ENCODE results near the gene KLF16.

KLF16 gene

DNA sequence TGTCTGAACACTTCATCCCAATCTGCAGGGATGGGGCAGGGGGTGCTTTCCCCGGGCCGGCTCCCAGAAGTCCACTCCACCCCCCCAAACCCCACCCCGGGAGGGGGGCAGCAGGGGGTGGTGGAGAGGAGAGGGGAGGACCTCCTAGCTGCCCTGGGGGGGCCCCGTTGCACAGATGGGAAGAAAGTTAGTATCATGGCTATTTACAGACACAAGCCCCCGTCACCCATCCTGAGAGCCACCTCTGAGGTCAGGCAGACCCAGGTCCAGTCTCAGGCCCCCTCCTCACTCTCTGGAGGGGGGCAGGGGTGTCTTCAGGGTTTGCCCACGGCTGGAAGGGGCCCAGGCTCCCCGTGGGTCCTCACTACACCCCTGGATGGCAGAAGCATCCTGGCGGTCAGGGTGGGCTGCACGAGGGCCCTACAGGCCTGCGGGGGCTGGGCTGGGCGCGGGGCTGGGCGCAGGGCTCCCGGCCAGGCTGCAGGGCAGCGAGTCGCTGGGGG lies 9.3 kb downstream of the KLF16 start:
- DNase-seq, result no peak

DNA sequence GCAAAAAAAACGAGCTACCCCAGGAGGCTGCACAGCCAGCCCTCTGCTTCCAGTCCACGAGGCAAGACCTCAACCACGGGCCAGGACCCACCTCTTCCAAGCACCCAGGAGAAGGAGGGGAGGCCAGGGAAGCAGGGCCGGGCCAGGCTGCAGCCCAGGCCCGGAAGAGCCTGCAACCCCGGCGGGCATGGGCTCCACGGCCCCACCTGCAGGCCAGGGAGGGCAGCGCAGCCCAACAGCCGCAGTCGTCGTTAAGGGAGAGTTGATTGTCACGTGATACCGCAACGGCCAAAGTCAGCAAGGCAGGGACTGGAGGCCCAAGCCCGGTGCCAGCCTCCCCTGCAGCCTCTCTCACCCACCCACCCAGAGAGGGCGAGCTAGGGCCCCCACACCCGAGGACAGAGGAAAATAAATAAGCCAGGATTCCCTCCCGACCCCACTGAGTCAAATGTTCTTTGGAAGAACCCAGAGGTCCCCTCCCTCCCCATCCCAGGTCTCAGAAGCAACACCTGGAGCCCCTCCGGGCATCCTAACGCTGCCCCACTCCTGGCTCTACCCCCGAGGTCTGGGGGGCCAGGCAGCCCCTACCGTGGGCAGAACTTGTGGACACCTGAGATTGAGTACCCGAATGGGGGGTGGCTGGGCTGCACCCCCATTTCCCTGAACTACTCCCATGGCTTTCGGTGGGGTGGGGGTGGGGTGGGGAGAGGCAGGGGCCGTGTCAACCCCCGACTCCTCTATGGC lies 9.9 kb downstream of the KLF16 start:
- peak; percentile 80 for DNase-seq

DNA sequence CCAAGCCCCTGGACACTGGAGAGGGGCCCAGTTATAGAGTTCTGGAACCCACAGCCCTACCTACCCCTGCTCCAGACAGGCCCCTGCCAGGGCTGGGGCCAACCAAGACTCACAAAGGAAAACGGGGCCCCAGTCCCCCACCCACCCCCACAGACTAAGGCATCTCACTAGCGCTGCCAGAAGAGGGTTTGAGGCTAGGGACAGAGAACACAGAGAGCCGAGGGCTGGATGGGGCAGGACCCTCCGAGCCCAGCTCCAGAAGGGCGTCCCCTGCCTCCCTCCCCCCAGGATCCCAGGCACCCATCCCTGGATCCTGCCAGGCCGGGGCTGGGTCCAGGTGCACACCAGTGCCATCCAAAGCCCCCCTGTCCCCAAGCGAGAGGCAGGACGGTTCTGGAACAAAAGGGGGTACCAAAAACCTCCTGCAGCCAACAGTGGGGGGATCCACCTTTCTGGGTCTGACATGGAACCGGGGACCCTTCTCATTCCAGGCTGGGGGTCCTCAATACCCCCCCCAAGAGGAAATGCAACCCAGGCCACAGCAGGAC lies 10.7 kb downstream of the KLF16 start:
- DNase-seq, result no peak

DNA sequence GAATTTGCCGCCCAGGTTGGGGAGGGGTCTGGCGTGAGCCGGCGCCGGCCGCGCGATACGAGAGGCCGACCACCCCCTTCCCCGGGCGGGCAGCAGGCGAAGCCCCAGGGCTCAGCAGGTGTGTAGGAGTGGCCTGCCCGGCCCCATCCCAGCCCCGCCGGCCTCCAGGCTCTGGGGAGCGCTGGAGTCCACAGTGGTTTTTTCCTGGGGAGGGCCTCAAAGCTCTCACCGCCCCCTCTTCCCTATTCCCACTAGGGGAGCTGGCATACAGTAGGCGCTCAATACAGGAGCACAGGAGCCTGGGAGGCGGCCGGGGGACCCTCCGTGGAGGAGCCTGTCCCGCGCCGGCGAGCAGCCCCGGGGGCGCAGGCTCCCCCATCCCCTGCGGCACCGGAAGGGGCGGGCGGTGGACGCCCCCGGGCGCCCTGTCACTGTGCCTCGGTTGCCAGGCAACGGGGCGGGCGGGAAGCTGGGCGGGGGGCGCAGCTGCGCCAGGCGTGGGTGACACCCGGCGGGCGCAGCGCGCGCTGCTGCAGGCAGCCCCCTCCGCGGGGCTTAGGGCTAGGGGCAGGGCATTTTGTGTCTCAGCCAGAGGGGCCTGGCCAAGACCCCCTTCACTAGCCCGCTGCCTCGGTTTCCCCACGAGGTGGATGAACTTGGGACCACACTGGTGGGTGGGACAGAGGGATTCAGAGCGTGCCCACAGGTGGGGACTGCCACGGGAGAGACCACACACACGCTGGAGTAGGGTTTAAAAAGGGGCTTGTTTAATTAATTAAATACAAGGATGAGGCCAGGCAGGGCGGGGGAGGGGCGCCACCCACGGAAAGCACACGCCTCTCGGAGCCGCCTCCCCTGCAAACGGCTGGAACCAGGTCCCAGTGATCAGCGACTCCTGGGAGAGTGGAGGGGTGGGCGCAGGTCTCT lies 11.5 kb downstream of the KLF16 start:
- DNase-seq, result peak; percentile 84

DNA sequence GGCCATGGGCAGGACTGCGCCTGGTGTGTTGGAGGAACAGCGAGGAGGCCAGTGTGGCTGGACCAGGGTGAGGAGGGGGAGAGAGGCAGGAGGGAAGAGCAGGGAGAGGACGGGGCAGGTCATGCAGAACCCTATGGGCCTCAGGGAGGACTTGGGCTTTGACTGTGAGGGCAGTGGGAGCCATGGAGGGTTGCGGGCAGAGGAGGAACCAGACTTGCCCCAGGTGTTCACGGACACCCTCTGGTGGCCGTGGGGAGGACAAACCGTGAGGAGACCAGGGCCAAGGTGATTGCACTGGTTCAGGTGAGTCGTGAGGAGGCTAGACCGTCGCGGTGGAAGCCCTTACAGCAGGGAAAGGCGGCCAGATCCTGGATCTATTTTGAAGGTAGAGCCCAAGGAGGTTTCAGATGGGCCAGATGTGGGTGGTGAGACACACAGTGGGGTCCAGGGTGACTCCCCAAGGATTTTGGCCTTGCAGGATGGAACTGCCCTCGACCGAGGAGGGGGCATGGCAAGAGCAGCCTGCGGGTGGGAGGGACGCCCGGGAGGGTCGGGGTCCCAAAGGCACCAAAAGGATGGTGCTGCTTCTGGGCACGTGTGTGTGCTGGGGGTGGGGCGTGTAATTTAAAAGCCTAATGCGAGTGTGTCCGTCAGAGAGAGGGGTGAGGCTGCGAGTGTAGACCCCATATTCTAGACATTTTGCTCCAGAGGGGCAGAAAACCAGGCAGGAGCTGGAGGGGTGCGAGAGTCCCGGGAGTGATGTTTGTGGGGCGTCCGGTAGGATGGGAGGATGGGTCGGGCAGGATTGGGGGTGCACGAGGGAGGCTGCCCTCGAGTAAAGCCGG lies 12.3 kb downstream of the KLF16 start:
- peak; percentile 21 for DNase-seq

DNA sequence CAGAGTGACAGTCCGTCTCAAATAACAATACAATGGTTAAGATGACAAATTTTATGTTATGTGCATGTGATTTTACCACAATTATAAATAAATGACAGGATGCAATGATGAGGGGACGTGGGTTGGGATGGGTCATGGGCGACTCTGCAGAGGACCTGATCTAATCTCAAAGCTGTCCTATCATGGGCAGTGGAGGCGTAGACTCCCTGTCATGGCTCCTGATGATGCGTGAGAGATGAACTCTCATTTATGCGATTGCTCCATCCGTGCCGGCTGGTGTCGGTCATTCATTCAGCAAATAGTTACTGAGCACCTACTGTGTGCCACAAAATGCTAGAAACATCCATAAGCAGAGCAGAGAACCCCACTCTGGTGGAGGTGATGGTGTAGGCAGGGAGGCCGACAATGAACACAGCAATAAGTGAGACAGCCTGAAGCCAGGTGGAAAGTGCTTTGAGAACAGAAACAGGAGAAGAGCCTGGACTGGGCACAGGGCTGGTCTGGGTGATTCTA lies 13.4 kb downstream of the KLF16 start:
- no peak for DNase-seq

DNA sequence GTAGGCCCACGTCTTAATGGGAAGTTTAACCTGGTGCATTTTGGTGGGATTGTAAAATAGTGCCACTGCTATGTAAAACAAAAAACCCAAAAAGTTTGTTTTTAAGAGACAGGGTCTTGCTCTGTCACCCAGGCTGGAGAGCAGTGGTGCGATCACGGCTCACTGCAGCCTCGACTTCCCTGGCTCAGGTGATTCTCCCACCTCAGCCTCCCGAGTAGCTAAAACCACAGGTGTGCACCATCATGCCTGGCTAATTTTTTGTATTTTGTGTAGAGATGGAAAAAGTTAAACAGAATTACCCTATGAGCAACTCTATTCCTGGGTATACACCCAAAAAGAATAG lies 14.3 kb downstream of the KLF16 start:
- DNase-seq, result no peak

DNA sequence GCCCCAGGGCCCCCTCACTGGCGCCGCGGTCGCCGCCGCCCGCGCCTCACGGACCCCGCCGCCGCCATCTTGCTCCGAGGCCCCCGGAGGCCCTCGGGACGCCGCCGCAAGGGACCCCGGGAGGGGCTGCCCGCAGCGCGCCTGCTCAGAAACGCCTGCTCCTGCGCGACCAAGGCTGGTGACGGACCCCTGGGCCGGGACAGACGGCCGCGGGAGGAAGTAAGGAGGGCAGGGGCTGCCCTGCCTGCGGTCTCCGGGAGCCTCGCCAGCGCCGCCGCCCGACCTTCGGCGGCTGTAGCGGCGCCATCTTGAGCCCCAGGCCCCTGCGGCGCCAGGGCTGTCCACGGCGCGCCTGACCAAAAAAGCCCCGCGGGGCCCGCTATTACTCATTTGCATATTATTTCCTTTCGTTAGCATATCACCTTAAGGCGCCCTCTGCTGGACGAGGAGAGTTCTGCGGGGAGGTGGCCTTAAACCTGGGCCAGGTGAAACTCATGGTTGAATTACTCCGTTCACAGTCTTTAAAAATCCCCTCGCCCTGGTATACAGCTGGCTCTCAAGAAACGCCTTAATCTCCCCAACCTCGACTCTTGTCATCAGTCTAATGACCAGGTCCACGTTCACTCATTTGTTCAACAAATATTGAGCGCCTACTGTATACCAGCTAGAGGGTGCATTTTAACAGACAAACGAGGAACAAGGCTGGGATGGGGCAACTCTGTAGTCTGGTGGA lies 14.8 kb downstream of the KLF16 start, which contains the start of gene REXO1:
Gene REXO1 (minus strand): TSS at position 85 of the 733 bp plus-strand sequence. CDS start 125 bp downstream, outside the sequence.
- DNase-seq, result peak; percentile 98

DNA sequence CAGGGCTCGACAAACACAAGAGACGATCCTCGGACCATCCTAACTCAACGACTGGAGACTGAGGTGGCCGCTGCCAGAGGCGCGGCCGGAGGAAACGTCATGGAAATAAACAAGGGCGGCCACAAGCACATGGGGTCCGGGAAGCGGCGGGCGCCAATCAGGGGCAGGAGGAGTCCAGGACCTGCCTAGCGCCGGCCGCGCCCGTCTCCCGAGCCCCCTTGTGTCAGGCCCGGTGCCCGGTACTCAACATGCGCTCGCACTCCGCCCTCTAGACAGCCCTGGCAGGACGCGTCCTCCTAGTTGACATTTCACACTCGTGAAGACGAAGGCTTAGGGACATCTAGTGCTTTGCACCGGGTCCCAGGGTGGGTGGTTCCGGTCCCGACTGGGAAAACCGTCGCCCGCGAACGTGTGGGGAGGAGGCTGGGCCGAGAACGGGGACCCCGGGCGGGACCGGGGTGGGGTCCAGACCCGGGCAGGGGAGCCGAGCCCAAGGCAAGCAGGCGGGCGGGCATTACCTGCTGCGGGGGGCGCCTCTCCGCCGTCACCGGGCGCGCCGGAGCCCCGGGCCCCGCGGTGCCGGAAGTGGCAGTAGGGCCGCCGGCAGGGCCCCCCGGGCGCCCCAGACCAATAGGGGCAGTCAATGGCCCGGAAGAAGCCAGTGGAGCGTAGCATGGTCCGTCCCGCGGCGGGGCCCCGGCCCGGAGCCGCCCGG lies 15.5 kb downstream of the KLF16 start:
- no peak for DNase-seq

DNA sequence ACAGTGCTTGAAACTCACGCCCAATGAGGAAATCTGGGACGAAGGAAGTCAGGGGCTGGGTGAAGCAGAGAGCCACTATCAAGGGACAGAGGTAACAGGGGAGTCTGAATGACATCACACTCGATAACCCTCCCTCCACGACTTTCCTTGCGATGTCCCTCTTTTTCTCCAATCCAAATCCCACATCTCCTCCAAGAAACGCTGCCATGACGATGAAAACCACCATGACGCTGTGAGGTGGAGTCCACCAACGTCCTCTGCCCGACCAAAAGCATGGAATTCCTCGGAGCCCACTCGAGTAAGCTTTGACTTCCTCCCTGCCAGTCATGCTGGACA lies 16.1 kb downstream of the KLF16 start:
- no peak for DNase-seq

DNA sequence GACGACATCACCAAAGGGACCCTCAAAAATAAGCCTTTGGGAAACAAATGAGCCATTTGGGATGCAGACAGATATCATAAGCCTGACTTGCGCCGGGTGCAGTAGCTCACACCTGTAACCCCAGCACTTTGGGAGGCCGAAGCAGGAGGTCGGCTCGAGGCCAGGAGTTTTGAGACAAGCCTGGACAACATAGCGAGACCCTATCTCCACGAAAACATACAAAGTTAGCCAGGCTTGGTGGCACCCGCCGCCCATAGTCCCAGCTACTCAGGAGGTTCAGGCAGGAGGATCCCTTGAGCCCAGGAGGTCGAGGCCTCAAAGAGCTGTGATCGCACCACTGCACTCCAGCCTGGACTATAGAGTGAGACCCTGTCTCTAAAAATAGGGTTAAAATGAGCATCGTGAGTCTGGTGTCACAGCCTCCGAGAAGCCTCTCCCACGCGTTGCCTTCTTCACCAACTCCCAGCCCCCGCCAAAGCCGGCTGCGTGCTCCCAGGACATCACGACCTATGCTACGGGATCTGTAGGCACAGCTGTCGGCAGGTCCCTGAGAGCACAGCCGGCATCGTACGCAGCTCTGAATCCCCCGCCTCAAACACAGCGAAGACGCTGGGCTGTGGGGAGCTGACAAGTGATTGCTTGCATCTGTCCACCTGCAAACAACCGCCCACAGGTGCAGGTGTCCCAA lies 16.7 kb downstream of the KLF16 start:
- DNase-seq, result no peak

DNA sequence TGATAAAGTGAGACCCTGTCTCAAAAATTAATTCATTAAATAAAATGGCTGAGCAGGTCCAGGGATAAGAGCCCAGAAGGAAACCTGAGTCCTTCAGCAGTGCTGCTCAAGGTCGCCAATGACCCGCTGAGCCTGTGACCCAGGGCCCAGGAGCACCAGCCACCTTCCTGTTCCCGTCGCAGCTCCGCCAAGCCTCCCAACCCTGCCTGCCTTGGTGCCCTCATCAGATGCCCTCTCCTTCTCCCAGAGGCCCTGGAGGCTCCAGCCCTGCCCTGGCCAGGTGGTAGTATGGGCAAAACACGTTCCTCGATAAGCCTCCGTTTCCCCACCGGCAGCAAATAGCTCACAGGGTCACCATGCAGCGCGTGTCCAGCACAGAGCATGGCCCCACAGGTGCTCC lies 17.7 kb downstream of the KLF16 start:
- DNase-seq, result no peak

DNA sequence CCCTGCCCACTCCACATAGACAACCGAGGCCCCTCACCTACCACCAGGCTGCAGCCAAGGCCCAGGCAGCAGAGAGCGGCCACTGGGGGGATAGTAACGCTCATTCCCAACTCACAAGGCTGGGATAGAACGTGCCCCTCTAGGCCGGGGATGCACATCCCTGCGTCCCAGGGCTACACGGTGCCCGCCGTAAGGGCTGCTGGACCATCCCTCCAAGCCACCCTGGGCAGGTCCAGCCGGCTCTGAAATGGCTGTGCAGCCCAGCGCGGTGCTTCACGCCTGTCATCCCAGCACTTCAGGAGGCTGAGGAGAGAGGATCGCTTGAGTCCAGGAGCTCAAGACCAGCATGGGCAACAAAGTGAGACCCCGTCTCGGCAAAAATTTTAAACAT lies 18.3 kb downstream of the KLF16 start:
- no peak for DNase-seq

DNA sequence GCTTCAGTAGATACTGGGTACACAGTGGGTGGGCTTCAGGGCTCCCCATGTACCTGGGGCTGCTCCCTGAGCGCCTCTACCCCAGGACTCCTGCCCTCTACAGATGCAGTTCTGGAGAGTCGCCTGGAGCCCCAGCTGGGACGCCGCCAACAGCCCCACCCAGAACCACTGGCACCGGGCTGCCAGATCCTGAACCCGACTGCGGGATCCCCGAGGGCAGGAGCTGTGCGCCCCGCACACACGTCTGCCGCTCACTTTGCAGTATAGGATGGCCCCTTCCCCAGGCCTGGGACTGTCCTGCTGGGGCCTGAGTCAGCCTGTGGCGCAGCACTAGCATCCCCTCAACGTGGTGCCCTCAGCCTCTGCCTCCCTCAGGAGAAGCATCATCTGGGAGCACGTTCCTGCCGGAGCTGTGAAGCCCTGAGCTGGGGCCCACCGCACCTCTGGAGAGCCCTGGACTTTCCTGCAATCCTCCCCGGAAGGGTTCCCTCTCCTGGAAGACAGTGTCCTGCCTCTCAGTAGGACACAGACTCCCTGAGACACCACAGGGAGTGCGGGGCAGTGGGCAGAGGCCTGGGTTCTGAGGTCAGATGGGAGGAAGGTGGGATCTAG lies 18.8 kb downstream of the KLF16 start:
- DNase-seq, result no peak

DNA sequence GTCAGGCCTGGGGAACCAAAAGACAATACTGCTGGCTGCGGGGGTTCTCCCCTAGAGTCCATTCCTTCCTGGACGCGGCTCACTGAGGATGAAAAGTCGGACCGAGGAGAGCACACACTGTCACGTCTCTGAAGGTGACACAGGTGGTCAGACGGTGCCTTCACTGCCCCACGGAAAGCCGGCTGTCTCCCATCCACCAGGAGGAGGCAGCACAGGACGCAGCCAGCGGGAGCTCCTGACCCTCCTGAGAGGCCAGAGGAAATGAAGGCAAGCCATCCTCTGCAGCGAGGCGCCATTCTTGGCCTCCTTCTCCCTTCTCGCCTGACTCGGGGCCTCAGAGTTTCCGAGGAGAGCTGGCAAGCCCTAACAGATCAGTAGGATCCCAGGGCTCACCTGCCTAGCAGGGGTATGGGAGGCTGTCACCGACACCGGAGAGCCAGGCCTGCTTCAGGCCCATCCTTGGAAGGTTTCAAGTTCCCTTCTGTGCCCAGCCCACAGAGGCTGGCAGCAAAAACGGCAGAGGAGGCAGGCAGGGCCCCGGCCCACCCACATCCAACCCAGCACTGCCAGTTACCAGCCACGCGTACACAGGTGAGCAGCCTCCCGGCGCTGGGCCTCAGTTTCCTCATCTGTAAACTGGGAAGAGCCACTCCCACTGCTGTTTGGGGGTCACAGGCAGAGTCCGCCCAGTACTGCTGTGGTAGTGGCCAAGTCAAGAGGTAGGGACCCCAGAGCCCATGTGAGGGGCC lies 19.6 kb downstream of the KLF16 start:
- DNase-seq, result no peak

DNA sequence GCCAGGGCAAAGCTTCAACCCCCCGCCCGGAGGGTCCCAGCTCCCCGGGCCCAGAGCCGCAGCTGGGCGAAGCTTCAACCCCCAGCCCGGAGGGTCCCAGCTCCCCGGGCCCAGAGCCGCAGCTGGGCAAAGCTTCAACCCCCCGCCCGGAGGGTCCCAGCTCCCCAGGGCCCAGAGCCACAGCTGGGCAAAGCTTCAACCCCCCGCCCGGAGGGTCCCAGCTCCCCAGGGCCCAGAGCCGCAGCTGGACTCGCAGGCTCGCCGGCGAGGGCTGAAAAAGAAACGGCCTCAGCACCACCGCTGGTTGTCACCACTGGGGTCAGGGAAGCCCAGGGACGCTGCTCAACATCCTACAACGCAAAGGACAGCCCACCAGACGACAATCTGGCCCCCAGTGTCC lies 20.3 kb downstream of the KLF16 start:
- no peak for DNase-seq

DNA sequence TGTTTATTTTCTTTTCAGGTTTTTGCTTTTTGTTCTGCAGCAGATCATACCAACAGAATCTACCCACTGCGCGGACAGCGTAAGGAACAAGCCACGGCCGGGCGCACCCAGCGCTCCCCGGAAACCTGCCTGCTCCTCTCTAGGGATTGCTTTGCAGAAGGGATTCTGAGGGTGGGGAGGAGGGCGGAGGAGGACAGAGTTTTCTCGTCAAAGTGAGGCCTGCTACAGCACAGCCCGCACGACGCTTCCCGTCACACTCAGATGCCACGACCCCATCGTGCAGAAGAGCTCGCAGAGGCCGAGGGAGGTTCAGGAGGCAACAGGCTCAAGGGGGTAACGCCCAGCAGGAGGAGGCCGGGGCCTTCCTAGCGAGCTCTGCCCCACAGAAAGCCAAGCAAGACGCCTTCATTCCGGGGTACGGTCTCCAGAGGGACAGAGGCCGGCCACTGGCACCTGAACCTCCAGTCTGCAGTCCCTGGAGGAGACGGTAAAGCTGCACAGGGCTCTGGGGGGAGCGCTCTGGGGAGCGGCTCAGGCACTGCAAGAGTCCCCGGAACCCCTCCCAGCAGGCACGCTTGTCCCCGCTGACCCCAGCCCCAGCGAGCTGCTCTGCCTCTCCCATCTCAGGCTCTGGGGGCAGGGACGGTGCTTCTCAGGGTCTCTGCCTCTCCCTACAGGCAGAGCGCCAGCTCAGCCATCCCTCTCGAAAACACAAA lies 22.0 kb downstream of the KLF16 start:
- DNase-seq, result no peak

DNA sequence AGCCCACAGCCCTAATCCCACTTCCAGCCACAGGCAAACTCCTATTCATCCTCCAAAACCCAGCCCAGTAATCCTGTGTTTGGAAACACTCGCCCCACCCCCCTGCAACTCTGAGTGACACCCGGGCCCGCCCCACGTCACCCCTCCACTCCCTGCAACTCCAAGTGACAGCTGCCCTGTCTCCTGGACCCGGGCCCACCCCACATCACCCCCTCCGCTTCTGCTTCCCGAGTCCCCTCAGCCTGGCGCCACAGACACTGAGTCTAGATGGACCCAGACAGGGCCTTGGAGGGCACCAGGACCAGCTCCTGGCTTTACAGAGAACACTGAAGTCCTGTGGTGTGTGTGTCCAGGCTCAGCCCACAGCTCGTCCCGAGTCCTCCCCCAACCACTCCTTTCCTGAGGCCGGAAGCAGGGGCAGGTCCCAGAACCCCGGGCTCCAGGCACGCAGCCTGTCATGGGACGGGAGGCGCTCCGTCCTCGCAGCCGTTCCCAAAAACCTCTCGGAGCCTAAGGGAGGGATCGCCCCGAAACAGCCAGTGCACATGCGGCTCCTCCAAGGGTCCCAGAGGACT lies 22.8 kb downstream of the KLF16 start:
- no peak for DNase-seq
